ENCODE measurements around the gene VRTN.
A peak's percentile ranks its signal among the peaks of the same experiment; 100 is the strongest.

The VRTN gene

GRCh38 chr14:74400031-74400685 lies 51.9 kb downstream of the VRTN start:
- DNase-seq: no peak

GRCh38 chr14:74400919-74401503 lies 52.7 kb downstream of the VRTN start:
- DNase-seq: no peak

DNA sequence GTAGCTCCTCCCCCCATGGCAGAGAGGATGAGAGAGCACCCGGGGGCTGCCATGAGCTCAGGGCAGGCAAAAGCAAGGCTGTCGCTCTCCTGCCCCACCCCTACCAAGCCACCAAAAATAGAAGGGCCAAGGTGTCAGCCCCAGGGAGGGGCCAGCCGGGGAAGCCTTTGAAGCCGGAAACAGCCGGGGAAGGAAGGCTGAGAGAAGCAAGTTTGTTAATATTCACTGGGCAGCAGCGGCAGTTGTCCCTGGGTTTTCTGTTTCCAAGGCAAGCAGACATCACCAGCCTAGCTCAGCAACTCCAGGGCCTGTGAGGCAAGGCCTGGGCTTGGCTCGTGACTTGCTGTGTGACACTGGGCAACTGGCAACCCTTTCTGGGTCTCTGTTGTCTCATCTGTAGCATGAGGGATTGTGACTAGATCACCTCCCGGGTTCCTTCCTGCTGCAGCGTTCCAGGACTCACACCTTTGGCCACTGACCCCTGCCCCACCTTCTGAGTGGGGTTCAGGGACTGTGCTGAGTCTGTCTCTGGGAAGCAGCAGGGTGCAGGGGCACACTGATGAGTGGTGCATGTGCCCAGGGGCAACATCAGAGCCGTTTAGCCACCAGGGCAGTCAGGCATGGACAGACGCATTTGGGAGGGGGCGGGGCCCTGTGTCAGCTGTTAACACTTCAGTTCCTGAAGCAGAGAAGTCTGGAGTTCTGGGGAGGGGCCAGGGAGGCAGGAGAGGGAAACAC lies 53.4 kb downstream of the VRTN start:
- peak; percentile 52 for DNase-seq

GRCh38 chr14:74402401-74403251 lies 54.4 kb downstream of the VRTN start:
- DNase-seq: no peak

DNA sequence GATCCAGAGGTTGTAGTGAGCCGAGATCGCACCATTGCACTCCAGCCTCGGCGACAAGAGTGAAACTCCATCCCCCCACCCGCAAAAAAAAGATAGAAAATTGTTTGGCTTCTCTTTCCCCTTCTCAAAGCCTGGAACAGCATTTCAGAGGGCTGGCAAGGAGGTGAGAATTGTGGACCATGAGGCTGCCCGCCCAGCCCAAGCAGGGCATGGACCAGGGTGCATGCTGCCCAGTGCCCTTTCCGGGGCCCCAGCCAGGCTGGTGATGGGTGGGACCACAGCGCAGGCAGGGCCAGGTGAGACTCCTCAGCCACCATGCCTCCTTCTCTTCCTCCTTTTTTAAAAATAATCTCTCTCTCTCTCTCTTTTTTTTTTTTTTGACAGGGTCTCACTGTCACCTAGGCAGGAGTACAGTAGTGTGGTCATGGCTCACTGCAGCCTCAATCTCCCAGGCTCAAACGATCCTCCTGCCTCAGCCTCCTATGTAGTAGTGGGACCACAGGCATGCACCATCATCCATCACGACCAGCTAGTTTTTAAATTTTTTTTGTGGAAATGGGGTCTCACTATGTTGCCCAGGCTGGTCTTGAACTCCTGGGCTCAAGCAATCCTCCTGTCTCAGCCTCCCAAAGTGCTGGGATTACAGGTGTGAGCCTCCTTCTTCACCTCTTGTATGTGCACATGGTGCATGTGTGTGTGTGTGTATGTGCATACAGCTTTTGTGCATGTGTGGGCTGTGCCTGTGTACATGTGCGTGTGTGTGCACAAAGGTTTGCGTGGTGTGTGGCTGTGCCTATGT lies 55.5 kb downstream of the VRTN start:
- DNase-seq: no peak

DNA sequence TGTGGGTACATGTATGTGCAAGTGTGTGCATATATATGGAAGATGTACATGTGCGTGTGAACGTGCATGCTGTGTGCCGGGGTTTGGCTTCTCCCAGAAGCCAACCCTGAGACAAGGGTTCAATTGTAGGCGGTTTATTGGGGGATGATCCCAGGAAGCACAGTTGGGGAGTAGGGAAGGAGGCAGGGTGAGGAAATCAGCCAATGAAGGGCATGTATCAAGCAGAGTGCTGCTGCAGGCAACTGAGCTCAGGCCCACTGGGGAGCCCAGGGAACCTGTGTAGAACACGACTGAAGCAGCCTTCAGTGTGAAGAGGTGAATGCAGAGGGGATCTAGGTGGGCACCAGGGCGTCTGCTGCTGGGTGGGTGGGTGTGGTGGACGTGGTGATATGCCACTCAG lies 56.2 kb downstream of the VRTN start:
- DNase-seq: no peak

DNA sequence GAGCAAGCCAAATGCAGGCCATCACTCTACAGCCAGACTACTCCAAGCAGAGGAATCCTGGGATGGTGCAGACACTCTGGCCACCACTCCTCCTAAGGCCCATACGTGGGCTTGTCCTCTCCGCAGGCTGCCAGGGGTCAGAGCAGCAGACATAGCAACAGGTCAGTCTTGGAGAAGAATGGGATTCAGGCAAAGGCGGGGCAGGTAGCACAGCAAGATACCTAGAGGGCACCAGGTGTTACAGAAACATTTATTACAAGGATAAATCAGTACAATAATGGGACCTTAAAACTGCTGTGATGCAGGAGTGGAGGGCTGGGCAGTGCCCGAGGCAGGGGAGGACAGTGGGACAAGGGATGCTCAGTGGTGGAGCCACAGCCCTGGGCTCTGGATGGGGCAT lies 57.4 kb downstream of the VRTN start:
- DNase-seq: no peak

DNA sequence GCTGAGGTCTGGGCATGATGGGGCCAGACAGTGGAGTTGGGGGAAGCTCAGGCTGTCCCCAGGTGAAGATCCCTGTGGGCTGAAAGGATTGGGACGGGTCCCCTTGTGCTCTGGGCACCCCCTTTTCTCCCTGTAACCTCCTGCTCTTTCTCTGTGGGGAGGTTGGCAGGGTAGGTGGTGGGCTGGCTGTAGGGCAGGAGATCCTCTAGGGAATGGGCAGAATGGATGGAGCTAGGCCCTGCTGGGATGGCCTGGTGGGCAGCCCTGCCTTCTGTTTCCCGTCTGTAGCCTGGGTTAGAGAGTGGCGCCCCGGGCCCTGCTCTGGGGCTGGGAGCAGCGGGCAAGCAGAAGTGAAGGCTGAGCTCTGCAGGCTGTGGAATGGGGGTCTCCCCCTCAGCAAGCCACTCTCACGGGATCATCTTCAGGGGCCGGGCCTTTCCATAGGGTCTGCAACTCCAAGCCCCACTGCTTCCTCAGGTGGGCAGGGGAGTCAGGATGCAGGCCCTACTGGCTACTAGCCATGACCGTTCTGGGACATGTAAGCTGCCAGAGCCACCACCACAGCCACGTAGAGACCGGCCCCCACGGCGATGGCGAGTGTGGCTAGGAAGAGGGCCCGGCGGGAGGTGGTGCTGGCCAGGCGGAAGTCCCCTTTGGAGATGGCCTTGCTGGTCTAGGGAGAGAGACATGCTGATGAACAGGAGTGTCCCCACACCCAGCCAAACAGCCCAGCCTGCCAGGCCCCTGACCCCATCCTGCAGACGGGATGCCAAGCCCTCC lies 58.9 kb downstream of the VRTN start:
- no peak for DNase-seq

DNA sequence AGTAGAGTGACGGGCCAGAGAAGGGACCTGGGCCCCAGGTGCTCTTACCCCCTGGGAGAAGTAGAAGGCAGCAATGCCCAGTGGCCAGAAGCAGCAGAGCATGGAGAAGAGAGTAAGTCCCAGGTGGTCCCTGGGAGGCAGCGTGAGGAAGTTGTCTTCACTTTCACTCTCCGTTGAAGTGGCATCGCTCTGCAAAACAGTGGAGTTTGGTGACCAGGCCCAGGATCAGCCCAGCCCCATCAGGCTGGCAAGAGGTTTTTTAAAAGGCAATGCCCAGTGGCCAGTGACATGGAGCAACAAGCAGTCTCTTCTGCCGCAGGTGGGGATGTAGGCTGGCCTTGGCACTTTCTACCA lies 59.5 kb downstream of the VRTN start:
- DNase-seq: no peak

GRCh38 chr14:74408870-74409269 lies 60.6 kb downstream of the VRTN start:
- DNase-seq: no peak

DNA sequence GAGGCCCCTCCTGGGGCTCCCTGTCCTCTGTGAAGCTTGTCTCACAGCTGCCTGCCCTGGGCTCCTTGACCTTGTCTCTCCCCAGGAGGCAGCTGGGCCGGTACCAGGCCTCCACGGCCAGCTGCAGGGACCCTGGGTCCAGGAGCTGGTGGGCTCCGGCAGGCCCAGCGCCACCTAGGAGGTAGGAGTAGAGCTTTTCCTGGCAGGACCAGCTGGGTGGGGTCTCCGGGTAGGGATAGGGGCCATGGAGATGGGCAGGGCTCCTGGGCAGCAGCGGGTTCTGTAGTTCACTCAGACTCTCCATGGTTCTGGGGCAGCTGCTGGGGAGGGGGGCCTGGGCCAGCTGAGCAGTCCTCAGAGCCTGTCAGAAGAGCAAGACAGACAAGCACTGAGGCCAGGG lies 61.2 kb downstream of the VRTN start:
- DNase-seq: no peak
